Fibroblast of lung (primary cell): ENCODE results near the gene ELMO1.

Experiments used
- EZH2 ChIP-seq: IDR thresholded peaks from 2 replicates; pipeline ENCODE4 v1.5.1; 2012; ENCODE audit warnings: low read length, control low read depth, mild to moderate bottlenecking; ENCODE audit errors: missing control alignments
- TF ChIP-seq, protein P1 (sequence below), 2 donors: IDR thresholded peaks in 1 of 2; conservative IDR thresholded peaks in 1 of 2; 1 replicate in 1 of 2; 2 replicates in 1 of 2; pipeline ENCODE4 v1.5.1; 2011 to 2012; ENCODE audit warnings: low read length in 2 of 2, control low read depth in 1 of 2, inconsistent platforms in 1 of 2, low read depth in 1 of 2, mild to moderate bottlenecking in 1 of 2

DNA sequence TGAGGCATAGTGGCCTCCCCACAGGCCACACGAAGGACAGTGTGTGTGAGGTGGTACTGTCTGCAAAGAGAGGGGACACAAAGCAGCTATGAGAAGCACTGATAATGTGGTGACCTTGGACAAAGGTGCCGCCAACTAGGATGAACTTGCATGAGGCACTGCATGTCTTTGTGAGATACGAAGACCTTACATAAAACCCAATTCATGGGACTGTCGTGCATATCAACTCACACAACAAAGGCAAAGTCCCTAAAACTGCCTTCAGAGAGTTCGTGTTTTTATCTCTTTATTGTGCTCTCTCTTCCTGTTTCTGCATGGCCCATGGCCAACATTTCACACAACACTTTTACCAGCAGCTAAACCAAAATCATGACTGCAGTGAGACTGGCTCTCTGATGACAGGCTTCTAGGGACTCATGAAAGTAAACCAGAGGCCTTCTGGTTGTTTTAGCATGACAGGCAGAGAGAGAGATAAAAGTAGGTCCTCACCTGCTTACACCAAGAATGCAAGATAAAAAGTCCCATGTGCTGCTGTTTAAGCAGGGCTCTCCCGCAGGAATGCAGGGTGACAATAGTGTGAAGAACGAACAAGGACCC, 347.8 kb downstream of the ELMO1 start:
- TF ChIP-seq, protein P1, sequence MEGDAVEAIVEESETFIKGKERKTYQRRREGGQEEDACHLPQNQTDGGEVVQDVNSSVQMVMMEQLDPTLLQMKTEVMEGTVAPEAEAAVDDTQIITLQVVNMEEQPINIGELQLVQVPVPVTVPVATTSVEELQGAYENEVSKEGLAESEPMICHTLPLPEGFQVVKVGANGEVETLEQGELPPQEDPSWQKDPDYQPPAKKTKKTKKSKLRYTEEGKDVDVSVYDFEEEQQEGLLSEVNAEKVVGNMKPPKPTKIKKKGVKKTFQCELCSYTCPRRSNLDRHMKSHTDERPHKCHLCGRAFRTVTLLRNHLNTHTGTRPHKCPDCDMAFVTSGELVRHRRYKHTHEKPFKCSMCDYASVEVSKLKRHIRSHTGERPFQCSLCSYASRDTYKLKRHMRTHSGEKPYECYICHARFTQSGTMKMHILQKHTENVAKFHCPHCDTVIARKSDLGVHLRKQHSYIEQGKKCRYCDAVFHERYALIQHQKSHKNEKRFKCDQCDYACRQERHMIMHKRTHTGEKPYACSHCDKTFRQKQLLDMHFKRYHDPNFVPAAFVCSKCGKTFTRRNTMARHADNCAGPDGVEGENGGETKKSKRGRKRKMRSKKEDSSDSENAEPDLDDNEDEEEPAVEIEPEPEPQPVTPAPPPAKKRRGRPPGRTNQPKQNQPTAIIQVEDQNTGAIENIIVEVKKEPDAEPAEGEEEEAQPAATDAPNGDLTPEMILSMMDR (conservative IDR thresholded peaks at IDR 0.05 in 1 of 2, IDR thresholded peaks at IDR 0.05 in 1 of 2; ENCODE audit: low read depth in 1 of 2, low read length in 2 of 2) = no peak
- TF ChIP-seq EZH2 = no peak
